AG04449 (cell line): ENCODE data around the gene JTB.
A peak's percentile ranks its signal among the peaks of the same experiment; 100 is the strongest.
"Not testable (repeated sequence)": the region's sequence is repeated elsewhere in the genome, so short reads cannot be mapped to it uniquely, and the experiment has no call there.

Source experiments
- CTCF ChIA-PET: fragments of 350-600 bp; formaldehyde crosslinking; extraction: SDS; loops from one replicate; lab custom pipeline; 2021; ENCODE audit warnings: antibody characterized with exemption; lab: Yijun Ruan, JAX
- POLR2A ChIA-PET: fragments of 400-600, 350-600 bp; formaldehyde crosslinking; extraction: SDS; loops from one replicate; lab custom pipeline; 2020; ENCODE audit warnings: antibody characterized with exemption, inconsistent platforms; lab: Yijun Ruan, JAX
- DNase-seq: peaks from one replicate; pipeline ENCODE4 v3.0.0-alpha.2; 2010; ENCODE audit warnings: low read depth, low spot score
- H3K4me3 ChIP-seq: 2 replicates; pipeline ENCODE4 v1.5.1; 2011; ENCODE audit warnings: low read depth, mild to moderate bottlenecking, control low read depth, low read length
- CTCF ChIP-seq: IDR thresholded peaks from one replicate; pipeline ENCODE4 v1.5.1; 2011; ENCODE audit warnings: mild to moderate bottlenecking, moderate library complexity, low read length, control low read depth, inconsistent platforms; ENCODE audit not compliant: insufficient read depth; ENCODE audit errors: missing control alignments

The JTB gene

GRCh38 chr1:154006136-154006535 lies 28.7 kb upstream of the JTB start:
- no peak for TF ChIP-seq CTCF
- POLR2A ChIA-PET: no interaction called here

GRCh38 chr1:154000420-154000819 lies 22.9 kb upstream of the JTB start:
- ChIA-PET CTCF (interaction anchor here (1.0 to 1.1 kb wide), 2 partner anchors 9 to 13 kb away, joined by 3 read pairs; no protein-coding TSS in a partner anchor), POLR2A (interaction anchor here (1.1 to 2.2 kb wide), 2 partner anchors 10 to 23 kb away, joined by 3 to 16 read pairs; partner anchors contain the start of gene RPS27)
- TF ChIP-seq CTCF: no peak
- no peak for DNase-seq
- no peak overlapping the region for H3K4me3 ChIP-seq

More at GRCh38 chr1:154006136-154006535, 28.7 kb upstream of the JTB start:
- DNase-seq: peak; percentile 45
- no peak overlapping the region for H3K4me3 ChIP-seq
- CTCF ChIA-PET: no interaction called here

GRCh38 chr1:153996882-153997281 lies 19.4 kb upstream of the JTB start:
- H3K4me3 ChIP-seq, POLR2A ChIA-PET, CTCF ChIA-PET, DNase-seq: not testable (repeated sequence)

- POLR2A ChIA-PET: no interaction called here
- TF ChIP-seq CTCF: no peak
- CTCF ChIA-PET: interaction anchor here (1.6 kb wide), 1 partner anchor 9 kb away, joined by 12 read pairs; the partner anchor contains the start of gene RAB13
- H3K4me3 ChIP-seq: no peak overlapping the region
- DNase-seq: no peak
These were observed 18.2 kb upstream of the JTB start for GRCh38 chr1:153995640-153996039.

- no peak for TF ChIP-seq CTCF
- POLR2A ChIA-PET: interaction anchor here (0.6 to 0.7 kb wide), 2 partner anchors 27 to 204 kb away, joined by 3 read pairs; no protein-coding TSS in a partner anchor
- CTCF ChIA-PET: interaction anchor here (1.6 kb wide), 1 partner anchor 9 kb away, joined by 12 read pairs; the partner anchor contains the start of gene RAB13
- DNase-seq: no peak
- H3K4me3 ChIP-seq: no peak overlapping the region
These were observed 17.7 kb upstream of the JTB start for GRCh38 chr1:153995202-153995601.

GRCh38 chr1:153991806-153992205 lies 14.3 kb upstream of the JTB start:
- TF ChIP-seq CTCF: no peak
- ChIA-PET CTCF (interaction anchor here (1.0 to 2.5 kb wide), 4 partner anchors 312 to 315 kb away, joined by 3 to 10 read pairs (median 3); no protein-coding TSS in a partner anchor), POLR2A (interaction anchor here (0.9 to 2.8 kb wide), 5 partner anchors 8 to 447 kb away, joined by 3 to 19 read pairs (median 9); partner anchors contain the start of gene CREB3L4)
- peak overlapping the region; percentile 69 for H3K4me3 ChIP-seq
- no peak for DNase-seq
